Heart left ventricle (tissue), 13 donors: ENCODE data around the gene WBP1L.

Experiments used
- POLR2A ChIP-seq, 2 donors: fragments of 450-650 bp; IDR thresholded peaks; one replicate each; pipeline ENCODE4 v1.6.1; 2017; ENCODE audit warnings: antibody characterized with exemption in 2 of 2, mild to moderate bottlenecking in 2 of 2, moderate library complexity in 2 of 2
- TF ChIP-seq, protein P1 (sequence below), 12 donors: fragments of 200-600 bp; sonication (generic) in 4 of 12; IDR thresholded peaks; one replicate each; pipeline versions ENCODE4 v1.5.0 to v1.8.0; 2018 to 2022; ENCODE audit warnings: antibody characterized with exemption in 12 of 12, mild to moderate bottlenecking in 5 of 12
- donor health status: ischemic (EF 13 %, LVEDD 7.1; RV severe dilation, severe dysfunction).
- donor health status: DM: no; HTN: yes; CAD: no.
- donor health status: DM: no; HTN: no; CAD: no.
- donor health status: ischemic (EF 25% LVEDD 6.9; RV normal size, moderate dysfunction).
- donor health status: ischemic (EF 25% LVEDD 5.7; RV mildly dilated, moderate dysfunction).
- donor health status: ischemic (EF 35%, LVEDD 5.7; RV mildly dilated, moderate dysfunction).
- donor health status: nonischemic (EF 11% LVEDD 7.7; RV severe dilation, severe dysfunction).
- donor health status: DM: yes; HTN: yes; CAD: no.
- donor health status: PGD.
- donor health status: ischemic (EF 29% LVEDD 5.4; RV normal size, mild dysfunction).
- donor health status: nonischemic (EF 23%, LVEDD 6.1; RV moderate dilation, normal function).

DNA sequence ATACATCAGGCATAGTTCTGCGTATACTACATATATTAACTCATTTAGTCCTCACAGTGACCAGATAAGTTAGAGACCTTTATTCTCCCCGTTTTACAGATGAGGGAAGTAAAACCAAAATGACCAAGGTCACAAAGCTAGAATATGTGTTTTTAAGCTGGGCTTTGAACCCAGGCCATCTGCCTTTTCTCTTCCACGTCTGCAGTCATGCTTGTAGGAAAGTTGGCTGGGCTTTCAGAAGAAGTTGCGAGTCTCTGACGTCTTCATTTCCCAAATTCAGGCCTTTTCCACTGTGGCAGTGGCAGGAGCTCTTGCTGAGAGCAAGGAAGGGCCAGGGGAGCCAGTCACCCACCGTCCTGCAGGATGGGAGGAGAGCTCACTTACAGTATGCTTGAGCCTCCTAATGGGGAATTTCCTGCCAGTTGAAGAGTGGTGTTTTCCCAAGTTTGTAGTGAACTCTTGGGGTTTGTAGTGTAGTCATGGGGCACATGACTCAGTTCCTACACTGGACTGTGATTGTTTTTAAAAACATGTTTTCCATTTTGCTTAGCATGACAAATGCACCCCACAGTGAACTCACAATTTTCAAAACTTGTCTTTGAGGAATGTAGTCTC lies 59.3 kb downstream of the WBP1L start:
- no peak for TF ChIP-seq POLR2A (IDR thresholded peaks at IDR 0.05)
- TF ChIP-seq, protein P1, sequence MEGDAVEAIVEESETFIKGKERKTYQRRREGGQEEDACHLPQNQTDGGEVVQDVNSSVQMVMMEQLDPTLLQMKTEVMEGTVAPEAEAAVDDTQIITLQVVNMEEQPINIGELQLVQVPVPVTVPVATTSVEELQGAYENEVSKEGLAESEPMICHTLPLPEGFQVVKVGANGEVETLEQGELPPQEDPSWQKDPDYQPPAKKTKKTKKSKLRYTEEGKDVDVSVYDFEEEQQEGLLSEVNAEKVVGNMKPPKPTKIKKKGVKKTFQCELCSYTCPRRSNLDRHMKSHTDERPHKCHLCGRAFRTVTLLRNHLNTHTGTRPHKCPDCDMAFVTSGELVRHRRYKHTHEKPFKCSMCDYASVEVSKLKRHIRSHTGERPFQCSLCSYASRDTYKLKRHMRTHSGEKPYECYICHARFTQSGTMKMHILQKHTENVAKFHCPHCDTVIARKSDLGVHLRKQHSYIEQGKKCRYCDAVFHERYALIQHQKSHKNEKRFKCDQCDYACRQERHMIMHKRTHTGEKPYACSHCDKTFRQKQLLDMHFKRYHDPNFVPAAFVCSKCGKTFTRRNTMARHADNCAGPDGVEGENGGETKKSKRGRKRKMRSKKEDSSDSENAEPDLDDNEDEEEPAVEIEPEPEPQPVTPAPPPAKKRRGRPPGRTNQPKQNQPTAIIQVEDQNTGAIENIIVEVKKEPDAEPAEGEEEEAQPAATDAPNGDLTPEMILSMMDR (IDR thresholded peaks at IDR 0.05), result no peak
